ENCODE measurements around the gene CCDC102B.

GRCh38 chr18:68793951-68794350 lies 3.9 kb upstream of the CCDC102B start:
- TF ChIP-seq CTCF (IDR thresholded peaks at IDR 0.05; ENCODE audit: insufficient read depth, low read length) (no peak), POLR2AphosphoS5 (IDR thresholded peaks at IDR 0.05; ENCODE audit: low read depth) (no peak)
